HG03064 (cell line): ENCODE measurements around the gene PTPRO.
A peak's percentile ranks its signal among the peaks of the same experiment; 100 is the strongest.

Experiments
- ATAC-seq: cut with Tn5 transposase; IDR thresholded peaks from one replicate; pipeline ENCODE4 v1.9.1; 2021; ENCODE audit warnings: low read depth; ENCODE audit not compliant: unreplicated experiment

PTPRO gene

DNA sequence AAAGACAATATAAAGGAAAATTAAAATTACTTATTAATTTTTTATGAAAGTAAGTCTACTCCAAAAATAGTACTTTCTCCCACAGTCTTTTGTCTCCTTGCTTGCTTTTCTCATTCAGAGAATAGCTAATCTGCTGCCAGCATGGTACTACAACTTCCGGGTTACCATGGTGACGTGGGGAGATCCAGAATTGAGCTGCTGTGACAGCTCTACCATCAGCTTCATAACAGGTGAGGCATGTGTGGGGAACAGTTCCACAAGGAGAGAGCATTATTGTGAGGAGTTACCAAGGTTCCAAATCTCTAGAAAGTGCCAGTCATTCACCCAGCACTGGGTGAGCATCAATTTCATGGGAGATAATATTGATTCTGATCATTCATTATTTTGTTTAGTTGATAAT lies 197.8 kb downstream of the PTPRO start:
- no peak for ATAC-seq

DNA sequence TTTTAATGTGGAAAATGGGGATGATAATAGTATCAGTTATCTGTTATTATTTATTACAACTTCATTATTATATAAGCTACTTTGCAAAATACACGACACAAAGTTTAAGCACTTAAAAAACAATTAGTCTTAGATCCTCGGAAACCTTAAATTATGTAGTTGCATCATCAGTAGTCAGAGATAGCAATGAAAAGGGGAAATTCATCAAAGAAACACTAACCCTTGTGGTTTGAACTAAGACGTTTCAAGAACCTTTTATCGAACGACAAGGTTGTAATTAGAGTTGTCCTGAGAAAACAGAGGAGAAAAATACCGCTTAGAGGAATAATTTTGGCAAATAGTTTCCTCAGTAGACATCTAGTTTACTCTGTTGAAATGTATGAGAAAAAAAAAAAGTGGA lies 198.5 kb downstream of the PTPRO start:
- no peak for ATAC-seq

GRCh38 chr12:15522574-15523187 lies 200.4 kb downstream of the PTPRO start:
- no peak for ATAC-seq

DNA sequence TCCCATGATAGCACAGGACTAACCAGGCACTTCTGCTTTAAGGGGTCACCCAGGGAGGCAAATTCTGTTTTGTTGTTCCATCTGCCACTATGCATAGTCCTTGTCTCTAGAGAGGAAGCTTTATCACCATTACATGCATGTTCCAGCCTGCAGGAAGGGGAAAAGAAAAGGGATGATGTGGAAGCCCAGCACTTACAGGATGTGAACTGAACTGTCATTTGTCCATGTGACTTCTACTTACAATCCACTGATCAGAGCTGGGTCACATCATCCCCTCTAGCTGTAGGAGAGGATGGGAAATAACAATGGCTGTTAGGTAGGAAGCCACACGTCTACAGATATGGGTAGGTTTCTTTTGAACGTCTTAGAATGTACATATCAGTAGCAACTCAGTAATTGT lies 203.1 kb downstream of the PTPRO start:
- no peak for ATAC-seq

- peak; percentile 97 for ATAC-seq
These were observed 203.7 kb downstream of the PTPRO start for GRCh38 chr12:15526033-15526432.

DNA sequence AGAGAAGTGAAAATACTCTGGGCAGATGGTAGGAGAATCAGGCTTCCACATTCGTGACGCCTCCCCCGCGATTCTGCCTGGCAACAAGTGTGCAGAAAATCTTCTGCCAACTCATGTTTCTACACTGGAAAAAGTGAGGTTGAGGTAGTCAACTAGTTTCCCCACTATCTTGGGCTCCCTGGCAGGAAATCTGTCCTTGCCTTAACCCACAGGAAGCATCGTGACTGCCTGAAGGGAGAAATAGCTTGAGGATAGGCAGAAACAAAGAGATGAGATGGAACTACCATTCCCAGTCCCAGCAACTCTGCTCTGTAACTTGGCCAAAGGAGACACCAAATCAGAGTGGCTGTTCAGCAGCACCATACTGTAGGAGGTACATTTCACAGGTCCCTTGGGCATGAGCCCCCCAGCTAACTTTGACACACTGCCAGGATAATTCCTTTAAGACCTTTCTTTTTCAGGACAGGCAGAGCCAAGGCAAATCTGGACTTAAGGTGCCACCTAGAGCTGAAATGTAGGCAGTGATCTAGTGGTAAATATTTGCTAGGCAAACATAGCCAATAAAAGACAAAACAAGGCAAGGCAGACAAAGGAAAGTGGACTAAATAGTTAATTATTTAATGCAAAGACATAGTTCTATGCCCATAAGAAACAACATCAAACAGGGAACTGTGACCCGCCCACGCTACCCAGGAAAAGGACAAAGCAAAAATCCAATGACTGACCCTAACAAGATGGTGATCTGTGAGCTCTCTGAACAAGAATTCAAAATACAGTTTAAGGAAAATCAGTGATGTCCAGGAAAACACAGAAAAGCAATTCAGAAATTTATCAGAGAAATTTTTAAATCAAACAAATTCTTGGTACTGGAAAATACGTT lies 205.1 kb downstream of the PTPRO start:
- ATAC-seq: no peak

- no peak for ATAC-seq
These were observed 206.4 kb downstream of the PTPRO start for GRCh38 chr12:15528666-15529065.

DNA sequence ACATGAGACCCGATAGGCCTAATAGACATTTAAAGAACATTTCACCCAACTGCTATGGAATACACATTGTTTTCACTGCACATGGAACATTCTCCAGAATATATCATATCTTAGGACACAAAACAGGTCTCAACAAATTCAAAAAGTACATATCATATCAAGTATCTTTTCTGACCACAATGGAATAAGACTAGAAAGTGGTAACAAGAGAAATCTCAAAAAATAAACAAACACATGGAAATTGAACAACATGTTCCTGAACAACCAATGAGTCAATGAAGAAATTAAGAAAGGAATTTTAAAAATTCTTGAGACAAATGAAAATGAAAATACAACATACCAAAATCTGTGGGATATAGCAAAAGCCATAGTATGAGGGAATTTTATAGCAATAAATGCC lies 208.1 kb downstream of the PTPRO start:
- ATAC-seq: no peak

- peak; percentile 68 for ATAC-seq
These were observed 210.2 kb downstream of the PTPRO start for GRCh38 chr12:15532364-15532977.

DNA sequence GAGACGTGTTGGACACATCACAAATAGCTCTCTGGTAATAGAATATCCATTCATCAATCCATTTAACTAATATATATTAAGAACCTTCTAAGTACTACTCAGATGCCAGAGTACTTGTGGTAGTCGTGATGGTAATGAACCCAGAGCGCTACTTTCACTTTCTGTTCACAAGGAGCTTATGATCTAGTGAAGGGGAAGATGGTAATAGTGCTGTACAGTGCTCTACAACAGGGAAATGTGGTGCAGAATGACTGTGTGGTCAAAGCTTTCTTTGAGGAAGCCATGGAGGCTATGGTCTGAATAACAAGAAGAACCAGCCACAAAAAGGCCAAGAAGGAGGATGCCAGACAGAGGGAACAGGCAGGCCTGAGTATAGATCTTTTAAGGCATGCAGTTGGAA lies 212.0 kb downstream of the PTPRO start:
- no peak for ATAC-seq

- ATAC-seq: no peak
These were observed 212.6 kb downstream of the PTPRO start for GRCh38 chr12:15534874-15535273.

- no peak for ATAC-seq
These were observed 213.1 kb downstream of the PTPRO start for GRCh38 chr12:15535352-15535781.

- ATAC-seq: no peak
These were observed 214.1 kb downstream of the PTPRO start for GRCh38 chr12:15536446-15536845.

- ATAC-seq: no peak
These were observed 216.6 kb downstream of the PTPRO start for GRCh38 chr12:15538881-15539280.

GRCh38 chr12:15540005-15540404 lies 217.7 kb downstream of the PTPRO start:
- no peak for ATAC-seq

- ATAC-seq: no peak
These were observed 218.2 kb downstream of the PTPRO start for GRCh38 chr12:15540469-15540872.

DNA sequence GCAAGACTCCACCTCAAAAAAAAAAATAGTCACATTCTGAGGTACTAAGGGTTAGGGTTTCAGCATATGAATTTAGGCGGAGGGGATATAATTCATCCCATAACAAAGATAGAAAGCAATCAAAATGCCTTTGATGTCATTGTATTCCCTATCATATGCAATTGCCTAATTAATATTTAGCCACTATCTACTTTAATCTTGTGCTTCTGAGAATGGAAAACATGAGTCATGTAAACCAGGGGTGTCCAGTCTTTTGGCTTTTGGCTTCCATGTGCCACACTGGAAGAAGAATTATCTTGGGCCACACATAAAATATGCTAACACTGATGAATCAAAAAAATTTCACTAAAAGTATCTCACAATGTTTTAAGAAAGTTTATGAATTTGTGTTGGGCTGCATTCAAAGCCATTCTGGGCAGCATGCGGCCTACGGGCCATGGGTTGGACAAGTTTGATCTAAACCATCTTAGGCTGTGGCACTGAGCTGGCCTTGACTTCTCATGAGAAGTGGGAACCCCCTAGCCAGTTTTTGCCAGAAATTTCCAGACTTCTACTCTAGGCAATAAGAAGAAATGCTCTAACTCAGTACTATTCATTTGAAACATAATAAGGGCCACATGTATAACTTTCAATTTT lies 219.8 kb downstream of the PTPRO start:
- ATAC-seq: no peak

- no peak for ATAC-seq
These were observed 221.0 kb downstream of the PTPRO start for GRCh38 chr12:15543347-15543746.

DNA sequence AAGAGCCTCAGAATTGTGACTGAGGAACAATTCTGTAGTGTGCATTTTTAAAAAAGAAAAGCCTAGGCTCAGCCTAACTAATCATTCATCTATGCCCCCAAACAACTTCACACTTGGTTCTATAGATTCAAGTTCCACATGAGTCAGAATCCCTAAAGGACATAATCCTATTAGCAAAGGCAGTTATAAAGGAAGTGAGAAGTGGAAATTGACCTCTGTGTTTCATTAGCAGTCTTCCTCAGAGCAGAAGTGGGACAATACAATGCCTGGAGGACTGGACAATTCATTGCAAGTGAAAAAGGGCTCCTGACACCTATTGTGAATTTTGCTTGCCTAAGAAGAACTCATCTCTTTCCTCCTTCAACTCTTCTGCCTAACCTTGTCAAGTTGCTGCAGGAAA lies 222.3 kb downstream of the PTPRO start:
- no peak for ATAC-seq

- ATAC-seq: no peak
These were observed 223.0 kb downstream of the PTPRO start for GRCh38 chr12:15545334-15545733.

GRCh38 chr12:15546102-15546701 lies 223.9 kb downstream of the PTPRO start:
- peak; percentile 72 for ATAC-seq
